Smooth muscle cell (in vitro differentiated cells): ENCODE data around the gene CASTOR1. TPM values are rescaled to one million over a fixed set of nuclear protein-coding genes. Genes with fewer than 3 reads are reported as not detected.

Experiments used
- DNase-seq: peaks from one replicate; lab custom pipeline; 2025; ENCODE audit not compliant: unreplicated experiment; lab: John Stamatoyannopoulos, UW
- H2AFZ ChIP-seq: fragments of 200-600 bp; sonication (generic); 2 replicates; pipeline ENCODE4 v1.6.0; 2016; ENCODE audit warnings: antibody characterized with exemption, low read depth, mild to moderate bottlenecking
- H3F3A ChIP-seq: fragments of 200-600 bp; sonication (generic); 2 replicates; pipeline ENCODE4 v1.6.0; 2017; ENCODE audit warnings: antibody characterized with exemption, low read depth
- H3K27ac ChIP-seq: fragments of 200-600 bp; sonication (generic); 2 replicates; pipeline ENCODE4 v1.5.1; 2016; ENCODE audit warnings: low read depth, mild to moderate bottlenecking
- H3K27me3 ChIP-seq: fragments of 200-600 bp; sonication (generic); 2 replicates; pipeline ENCODE4 v1.6.1; 2016; ENCODE audit warnings: low read depth, mild to moderate bottlenecking
- H3K36me3 ChIP-seq: fragments of 200-600 bp; sonication (generic); 2 replicates; pipeline ENCODE4 v1.5.1; 2016; ENCODE audit warnings: low read depth
- H3K4me1 ChIP-seq: fragments of 200-600 bp; sonication (generic); 2 replicates; pipeline ENCODE4 v1.5.1; 2016; ENCODE audit warnings: low read depth
- H3K4me2 ChIP-seq: fragments of 200-600 bp; sonication (generic); 2 replicates; pipeline ENCODE4 v1.6.0; 2016; ENCODE audit warnings: mild to moderate bottlenecking
- H3K4me3 ChIP-seq: fragments of 200-600 bp; sonication (generic); 2 replicates; pipeline ENCODE4 v1.5.1; 2016; ENCODE audit warnings: mild to moderate bottlenecking
- H3K79me2 ChIP-seq: fragments of 200-600 bp; sonication (generic); 2 replicates; pipeline ENCODE4 v1.6.0; 2016; ENCODE audit warnings: low read depth, mild to moderate bottlenecking
- H3K9ac ChIP-seq: fragments of 200-600 bp; sonication (generic); 2 replicates; pipeline ENCODE4 v1.6.0; 2016; ENCODE audit warnings: low read depth
- H3K9me3 ChIP-seq: fragments of 200-600 bp; sonication (generic); replicated peaks from 2 replicates; pipeline ENCODE4 v1.5.1; 2016; ENCODE audit warnings: low read depth
- H4K20me1 ChIP-seq: fragments of 200-600 bp; sonication (generic); 2 replicates; pipeline ENCODE4 v1.6.0; 2016; ENCODE audit warnings: low read depth
- WGBS: methylation state at CpG from one replicate; pipeline ENCODE4 v1.1.7; 2016; ENCODE audit warnings: low lambda C conversion rate; 5-methylcytosine and 5-hydroxymethylcytosine counted together
- polyA plus RNA-seq: library from polyadenylated mRNA; unstranded; fragments of >200 nt; fragmentation: Nextera tagmentation; extraction: Ambion mirVana; gene quantifications from 2 replicates; pipeline ENCODE4 v1.2.1, GENCODE V29; 2016
- total RNA-seq: library from RNA; depleted of rRNA; stranded (reverse); fragments of >200 nt; gene quantifications from 2 replicates; pipeline ENCODE4 v1.2.3, GENCODE V29; 2014
- TF ChIP-seq, protein P1 (sequence below): fragments of 200-600 bp; sonication (generic); IDR thresholded peaks from 2 replicates; pipeline ENCODE4 v1.5.1; 2017; ENCODE audit warnings: borderline replicate concordance, mild to moderate bottlenecking, antibody characterized with exemption; ENCODE audit not compliant: insufficient read depth, poor library complexity, severe bottlenecking

Gene CASTOR1
- total and polyA plus RNA-seq, 2 experiments from 2014 or later, result 9.8 to 21.8 TPM

DNA sequence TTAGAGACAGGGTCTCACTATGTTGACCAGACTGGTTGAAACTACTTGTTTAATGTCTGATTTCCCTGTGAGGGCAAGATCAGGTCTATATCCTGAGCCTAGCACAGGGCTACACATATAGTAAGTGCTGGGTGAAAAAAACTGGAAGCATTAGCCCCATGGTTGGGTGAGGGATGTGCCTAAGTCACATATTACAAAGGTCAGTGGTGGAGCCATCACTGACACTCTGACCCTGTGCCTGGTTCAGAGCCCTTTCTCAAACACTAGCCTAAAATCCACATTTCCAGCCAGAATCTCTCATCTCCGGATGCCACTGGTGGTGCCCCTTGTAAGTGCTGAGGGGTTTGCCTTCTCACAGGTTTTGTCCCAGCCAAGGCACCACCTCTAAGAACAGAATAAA lies 28.5 kb upstream of the CASTOR1 start:
- Histone ChIP-seq H3K27me3 (no peaks in the 10 kb centered on the region), H3K79me2 (peaks cover 95% of the 10 kb centered on the region), H2AFZ (no peak overlapping the region), H3K9ac (no peak overlapping the region), H3K4me2 (peak overlapping the region; percentile 14), H3K4me1 (peaks cover under 1% of the 10 kb centered on the region), H3K36me3 (no peaks in the 10 kb centered on the region), H3K4me3 (no peak overlapping the region), H4K20me1 (peaks cover 99% of the 10 kb centered on the region), H3K9me3 (no peaks in the 10 kb centered on the region), H3K27ac (peak overlapping the region; percentile 64), H3F3A (peaks cover 6% of the 10 kb centered on the region)
- TF ChIP-seq, protein P1, sequence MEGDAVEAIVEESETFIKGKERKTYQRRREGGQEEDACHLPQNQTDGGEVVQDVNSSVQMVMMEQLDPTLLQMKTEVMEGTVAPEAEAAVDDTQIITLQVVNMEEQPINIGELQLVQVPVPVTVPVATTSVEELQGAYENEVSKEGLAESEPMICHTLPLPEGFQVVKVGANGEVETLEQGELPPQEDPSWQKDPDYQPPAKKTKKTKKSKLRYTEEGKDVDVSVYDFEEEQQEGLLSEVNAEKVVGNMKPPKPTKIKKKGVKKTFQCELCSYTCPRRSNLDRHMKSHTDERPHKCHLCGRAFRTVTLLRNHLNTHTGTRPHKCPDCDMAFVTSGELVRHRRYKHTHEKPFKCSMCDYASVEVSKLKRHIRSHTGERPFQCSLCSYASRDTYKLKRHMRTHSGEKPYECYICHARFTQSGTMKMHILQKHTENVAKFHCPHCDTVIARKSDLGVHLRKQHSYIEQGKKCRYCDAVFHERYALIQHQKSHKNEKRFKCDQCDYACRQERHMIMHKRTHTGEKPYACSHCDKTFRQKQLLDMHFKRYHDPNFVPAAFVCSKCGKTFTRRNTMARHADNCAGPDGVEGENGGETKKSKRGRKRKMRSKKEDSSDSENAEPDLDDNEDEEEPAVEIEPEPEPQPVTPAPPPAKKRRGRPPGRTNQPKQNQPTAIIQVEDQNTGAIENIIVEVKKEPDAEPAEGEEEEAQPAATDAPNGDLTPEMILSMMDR, result no peak
- no peak for DNase-seq
- 100% methylated on average over 1 of the region's 1 CpG for WGBS

DNA sequence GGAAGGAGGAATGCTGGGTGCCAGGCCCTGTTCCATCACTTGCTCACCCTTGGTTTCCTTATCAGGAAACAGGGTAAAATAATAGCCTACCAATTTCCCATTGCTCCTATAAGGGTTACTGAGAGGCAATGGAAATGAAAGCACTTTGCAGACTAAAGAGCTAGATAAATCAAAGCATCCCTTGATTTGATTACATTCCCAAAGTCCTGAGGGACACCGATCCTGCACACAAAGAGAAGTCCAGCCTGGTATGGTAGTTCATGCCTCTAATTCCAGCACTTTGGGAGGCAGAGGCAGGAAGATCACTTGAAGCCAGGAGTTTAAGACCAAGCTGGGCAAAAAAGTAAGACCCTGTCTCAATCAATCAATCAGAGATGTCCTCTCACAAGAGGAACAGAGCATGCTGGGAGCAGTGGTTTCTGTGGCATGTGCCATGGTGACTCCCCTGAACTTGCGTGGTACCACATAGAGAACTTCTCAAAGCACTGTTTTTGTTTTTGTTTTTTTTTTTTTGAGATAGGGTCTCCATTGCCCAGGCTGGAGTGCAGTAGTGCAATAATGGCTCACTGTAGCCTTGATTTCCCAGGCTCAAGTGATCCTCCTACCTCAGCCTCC lies 26.8 kb upstream of the CASTOR1 start:
- H3K27me3 ChIP-seq, result no peaks in the 10 kb centered on the region
- DNase-seq, result no peak
- H3K36me3 ChIP-seq, result no peaks in the 10 kb centered on the region
- 91% methylated on average over 2 of the region's 2 CpGs for WGBS
- H3K4me3 ChIP-seq, result no peak overlapping the region
- H3K9ac ChIP-seq, result no peak overlapping the region
- H3K4me2 ChIP-seq, result no peak overlapping the region
- H3K4me1 ChIP-seq, result peaks cover 14% of the 10 kb centered on the region
- H3K27ac ChIP-seq, result peak overlapping the region; percentile 74
- peaks cover 99% of the 10 kb centered on the region for H4K20me1 ChIP-seq
- H3K79me2 ChIP-seq, result peaks cover 94% of the 10 kb centered on the region
- H3F3A ChIP-seq, result peaks cover 20% of the 10 kb centered on the region
- TF ChIP-seq, protein P1, result no peak
- no peaks in the 10 kb centered on the region for H3K9me3 ChIP-seq
- no peak overlapping the region for H2AFZ ChIP-seq

- H3K79me2 ChIP-seq, result peaks cover 93% of the 10 kb centered on the region
- TF ChIP-seq, protein P1, result no peak
- no peak for DNase-seq
Observed at GRCh38 chr22:30314915-30315314, 25.6 kb upstream of the CASTOR1 start.

More at GRCh38 chr22:30314915-30315314, 25.6 kb upstream of the CASTOR1 start:
- no peak overlapping the region for H2AFZ ChIP-seq
- no peaks in the 10 kb centered on the region for H3K36me3 ChIP-seq
- no peaks in the 10 kb centered on the region for H3K27me3 ChIP-seq
- no peak overlapping the region for H3K9ac ChIP-seq
- H3K27ac ChIP-seq, result peak overlapping the region; percentile 74
- no peaks in the 10 kb centered on the region for H3K9me3 ChIP-seq
- peaks cover 99% of the 10 kb centered on the region for H4K20me1 ChIP-seq
- peaks cover 25% of the 10 kb centered on the region for H3F3A ChIP-seq
- WGBS, result 54% methylated on average over 8 of the region's 8 CpGs
- no peak overlapping the region for H3K4me2 ChIP-seq
- no peak overlapping the region for H3K4me3 ChIP-seq
- peaks cover 20% of the 10 kb centered on the region for H3K4me1 ChIP-seq
